ENCODE results near the gene FRMD4A. TPM values are rescaled to one million over a fixed set of nuclear protein-coding genes. Genes with fewer than 3 reads are reported as not detected.

Gene FRMD4A
- total RNA-seq, 2 experiments from 2014 or later: 3.1 to 3.7 TPM

- ATAC-seq (ENCODE audit: poor library complexity) (no peak), DNase-seq (no peak)
- H3K27me3 ChIP-seq (ENCODE audit: control insufficient read depth in 1 of 2, insufficient read depth in 2 of 2, low read length in 2 of 2): peaks cover 5 to 20% of the 10 kb centered on the region in 2 experiments
- Mint-ChIP-seq H3K9me3 (no peaks in the 10 kb centered on the region), H3K27me3 (peaks cover 50% of the 10 kb centered on the region), H3K4me1 (ENCODE audit: low read depth) (peaks cover 21% of the 10 kb centered on the region), H3K27ac (no peak overlapping the region), H3K36me3 (ENCODE audit: low read depth) (no peaks in the 10 kb centered on the region), H3K4me3 (no peak overlapping the region)
- POLR2A ChIA-PET: no interaction called here
- no peak for TF ChIP-seq CTCF (IDR thresholded peaks at IDR 0.05)
- no peak overlapping the region for H3K27ac ChIP-seq (ENCODE audit: low read depth in 1 of 2, low read length in 2 of 2)
- no peaks in the 10 kb centered on the region for H3K36me3 ChIP-seq (ENCODE audit: insufficient read depth, low read length)
- no peak overlapping the region for H3K4me3 ChIP-seq (ENCODE audit: low read length)
- intact Hi-C loops (cut with DNase I, micrococcal nuclease): no loop called here
- CTCF ChIA-PET: no interaction called here
- no peaks in the 10 kb centered on the region for H3K9me3 ChIP-seq (ENCODE audit: control insufficient read depth in 1 of 2, insufficient read depth in 1 of 2, low read length in 2 of 2)
- peaks cover 16% of the 10 kb centered on the region for H3K4me1 ChIP-seq (ENCODE audit: insufficient read depth, low read length)
Measured at GRCh38 chr10:13703101-13703818, 627.5 kb downstream of the FRMD4A start.

GRCh38 chr10:13701157-13701919 lies 629.4 kb downstream of the FRMD4A start:
- H3K27ac ChIP-seq (ENCODE audit: low read depth in 1 of 2, low read length in 2 of 2): no peak overlapping the region
- POLR2A ChIA-PET: no interaction called here
- H3K4me3 Mint-ChIP-seq: no peak overlapping the region

More at GRCh38 chr10:13701157-13701919, 629.4 kb downstream of the FRMD4A start:
- H3K27ac Mint-ChIP-seq: no peak overlapping the region
- H3K4me3 ChIP-seq (ENCODE audit: low read length): no peak overlapping the region
- no peaks in the 10 kb centered on the region for H3K4me1 ChIP-seq (ENCODE audit: insufficient read depth, low read length)
- H3K36me3 ChIP-seq (ENCODE audit: insufficient read depth, low read length): no peaks in the 10 kb centered on the region
- TF ChIP-seq CTCF (IDR thresholded peaks at IDR 0.05): no peak
- CTCF ChIA-PET: no interaction called here
- peaks cover 1% of the 10 kb centered on the region for H3K4me1 Mint-ChIP-seq (ENCODE audit: low read depth)
- no peaks in the 10 kb centered on the region for H3K9me3 Mint-ChIP-seq
- no peaks in the 10 kb centered on the region for H3K9me3 ChIP-seq (ENCODE audit: control insufficient read depth in 1 of 2, insufficient read depth in 1 of 2, low read length in 2 of 2)
- peaks cover 32% of the 10 kb centered on the region for H3K27me3 Mint-ChIP-seq
- DNase-seq (no peak), ATAC-seq (ENCODE audit: poor library complexity) (no peak)
- peaks cover 0 to 11% of the 10 kb centered on the region in 2 experiments for H3K27me3 ChIP-seq (ENCODE audit: control insufficient read depth in 1 of 2, insufficient read depth in 2 of 2, low read length in 2 of 2)
- intact Hi-C loops (cut with DNase I, micrococcal nuclease): no loop called here
- H3K36me3 Mint-ChIP-seq (ENCODE audit: low read depth): no peaks in the 10 kb centered on the region
